DND-41 (cell line): ENCODE measurements around the gene IFNA5.

Experiments
- ATAC-seq: fragments of 200-7000 bp; cut with Tn5 transposase; 3 replicates; pipeline ENCODE4 v1.9.1; 2021; ENCODE audit warnings: low read depth; ENCODE audit not compliant: insufficient read depth
- DNase-seq: peaks from one replicate; pipeline ENCODE4 v3.0.0-alpha.2; 2020
- H2AFZ ChIP-seq: 2 replicates; pipeline ENCODE4 v1.6.0; 2012; ENCODE audit warnings: low read depth, low read length
- H3K27ac ChIP-seq: 2 replicates; pipeline ENCODE4 v1.5.1; 2012; ENCODE audit warnings: low read length, inconsistent platforms
- H3K27me3 ChIP-seq: fragments of 200-600 bp; sonication (generic); 2 replicates; pipeline ENCODE4 v1.6.0; 2012; ENCODE audit warnings: low read length, mild to moderate bottlenecking, inconsistent platforms; ENCODE audit not compliant: insufficient read depth, poor library complexity
- H3K36me3 ChIP-seq: 2 replicates; pipeline ENCODE4 v1.5.1; 2012; ENCODE audit warnings: low read length, inconsistent platforms; ENCODE audit not compliant: insufficient read depth
- H3K4me1 ChIP-seq: 2 replicates; pipeline ENCODE4 v1.5.1; 2012; ENCODE audit warnings: mild to moderate bottlenecking, low read length; ENCODE audit not compliant: insufficient read depth
- H3K4me2 ChIP-seq: 2 replicates; pipeline ENCODE4 v1.6.0; 2012; ENCODE audit warnings: mild to moderate bottlenecking, moderate library complexity, low read length, inconsistent platforms; ENCODE audit not compliant: insufficient read depth
- H3K4me3 ChIP-seq, 2 experiments: fragments of 200-600 bp in 1 of 2; shearing (Covaris generic) in 1 of 2; 2 replicates each; pipeline ENCODE4 v1.5.1; 2012 to 2016; ENCODE audit warnings: inconsistent platforms in 2 of 2, low read length in 2 of 2, mild to moderate bottlenecking in 2 of 2, low read depth in 1 of 2, moderate library complexity in 1 of 2
- H3K79me2 ChIP-seq: 2 replicates; pipeline ENCODE4 v1.6.0; 2012; ENCODE audit warnings: low read length, inconsistent platforms; ENCODE audit not compliant: insufficient read depth
- H3K9ac ChIP-seq: 2 replicates; pipeline ENCODE4 v1.6.0; 2012; ENCODE audit warnings: low read depth, mild to moderate bottlenecking, inconsistent platforms, low read length, moderate library complexity
- H3K9me3 ChIP-seq: 2 replicates; pipeline ENCODE4 v1.5.1; 2012; ENCODE audit warnings: low read length, moderate library complexity, mild to moderate bottlenecking, inconsistent platforms; ENCODE audit not compliant: insufficient read depth, severe bottlenecking
- H4K20me1 ChIP-seq: 2 replicates; pipeline ENCODE4 v1.6.0; 2012; ENCODE audit warnings: low read length; ENCODE audit not compliant: insufficient read depth
- CTCF ChIP-seq: IDR thresholded peaks from 2 replicates; pipeline ENCODE4 v1.5.1; 2012; ENCODE audit warnings: borderline replicate concordance, low read length, moderate library complexity, mild to moderate bottlenecking; ENCODE audit not compliant: poor library complexity, severe bottlenecking; ENCODE audit errors: extremely low read depth
- EZH2 ChIP-seq: IDR thresholded peaks from 3 replicates; pipeline ENCODE4 v1.6.1; 2012; ENCODE audit warnings: borderline replicate concordance, low read depth, mild to moderate bottlenecking, moderate library complexity, low read length, inconsistent platforms; ENCODE audit not compliant: severe bottlenecking

Gene IFNA5

GRCh38 chr9:21340735-21341134 lies 35.6 kb upstream of the IFNA5 start:
- Histone ChIP-seq H3K27me3 (peaks cover 9% of the 10 kb centered on the region), H2AFZ (no peak overlapping the region), H3K4me2 (no peak overlapping the region), H3K9ac (no peak overlapping the region), H3K4me3 (no peak overlapping the region), H3K36me3 (no peaks in the 10 kb centered on the region), H3K4me1 (peaks cover 3% of the 10 kb centered on the region; the same call in 1 of the 2 replicates), H3K27ac (no peak overlapping the region), H3K79me2 (no peaks in the 10 kb centered on the region), H3K9me3 (no peaks in the 10 kb centered on the region), H4K20me1 (no peaks in the 10 kb centered on the region)
- DNase-seq (no peak), ATAC-seq (no peak)
- TF ChIP-seq CTCF: no peak
- no peak for TF ChIP-seq EZH2

GRCh38 chr9:21336457-21336856 lies 31.3 kb upstream of the IFNA5 start:
- peaks cover 40% of the 10 kb centered on the region for H3K79me2 ChIP-seq
- no peak overlapping the region for H3K4me2 ChIP-seq
- peaks cover 23% of the 10 kb centered on the region for H4K20me1 ChIP-seq
- H3K27ac ChIP-seq: no peak overlapping the region
- H3K27me3 ChIP-seq: peaks cover 4% of the 10 kb centered on the region
- ATAC-seq (no peak), DNase-seq (no peak)
- no peak overlapping the region for H2AFZ ChIP-seq
- H3K4me3 ChIP-seq: no peak overlapping the region
- no peak overlapping the region for H3K9ac ChIP-seq
- no peak for TF ChIP-seq CTCF
- TF ChIP-seq EZH2: no peak
- H3K9me3 ChIP-seq: no peaks in the 10 kb centered on the region
- H3K36me3 ChIP-seq: peaks cover 19% of the 10 kb centered on the region
- peaks cover 35% of the 10 kb centered on the region for H3K4me1 ChIP-seq

GRCh38 chr9:21334701-21335632 lies 29.9 kb upstream of the IFNA5 start, which contains the start of gene KLHL9:
Gene KLHL9 (minus strand): TSS chr9:21335404. CDS start chr9:21334859, 545 bp downstream.
- peak within 1 kb of the TSS; percentile 89 for H3K9ac ChIP-seq
- peak within 1 kb of the TSS; percentile 92 for H3K27ac ChIP-seq
- peak within 1 kb of the TSS; percentile 61 to 89 for H3K4me3 ChIP-seq
- peaks cover 21% of the 10 kb centered on the region for H3K36me3 ChIP-seq
- ATAC-seq (peak; percentile 92), DNase-seq (peak; percentile 90)
- H3K79me2 ChIP-seq: peaks cover 55% of the 10 kb centered on the region
- peak within 1 kb of the TSS; percentile 66 for H3K4me2 ChIP-seq
- peaks cover 29% of the 10 kb centered on the region for H4K20me1 ChIP-seq
- H3K4me1 ChIP-seq: peaks cover 40% of the 10 kb centered on the region
- peak within 1 kb of the TSS; percentile 93 for H2AFZ ChIP-seq
- TF ChIP-seq EZH2 (no peak), CTCF (no peak)
- H3K9me3 ChIP-seq: no peaks in the 10 kb centered on the region
- peaks cover 4% of the 10 kb centered on the region for H3K27me3 ChIP-seq
